Heart right ventricle (tissue), 16 donors: ENCODE results near the gene LAMA2. TPM values are rescaled to one million over a fixed set of nuclear protein-coding genes. Genes with fewer than 3 reads are reported as not detected.

ENCODE experiments used
- ATAC-seq, 8 donors: fragments of 200-7000 bp; cut with Tn5 transposase; one replicate each; pipeline ENCODE4 v1.9.1; 2020; ENCODE audit warnings: mild to moderate bottlenecking in 8 of 8, moderate library complexity in 8 of 8, moderate number of reproducible peaks in 1 of 8
- DNase-seq, 2 donors: peaks; one replicate each; pipeline ENCODE4 v3.0.0-alpha.2; 2020
- H3K27ac ChIP-seq, 10 donors: fragments of 200-600 bp; sonication (generic) in 2 of 10; one replicate each; pipeline versions ENCODE4 v1.5.0 to v1.8.0; 2020 to 2022; ENCODE audit warnings: mild to moderate bottlenecking in 3 of 10
- H3K27me3 ChIP-seq, 7 donors: fragments of 200-600 bp; one replicate each; pipeline ENCODE4 v1.8.0; 2021 to 2022; ENCODE audit warnings: mild to moderate bottlenecking in 2 of 7
- H3K36me3 ChIP-seq, 9 donors: fragments of 200-600 bp; sonication (generic) in 1 of 9; one replicate each; pipeline versions ENCODE4 v1.5.0 to v1.8.0; 2020 to 2022; ENCODE audit warnings: mild to moderate bottlenecking in 2 of 9
- H3K4me1 ChIP-seq, 9 donors: fragments of 200-600 bp; sonication (generic) in 1 of 9; one replicate each; pipeline versions ENCODE4 v1.5.0 to v1.8.0; 2020 to 2022; ENCODE audit warnings: mild to moderate bottlenecking in 4 of 9
- H3K4me3 ChIP-seq, 10 donors: fragments of 200-600 bp; sonication (generic) in 2 of 10; one replicate each; pipeline versions ENCODE4 v1.5.0 to v1.8.0; 2020 to 2022; ENCODE audit warnings: mild to moderate bottlenecking in 7 of 10, moderate library complexity in 2 of 10
- H3K9me3 ChIP-seq, 11 donors: fragments of 200-600 bp in 10 of 11; sonication (generic) in 2 of 11; one replicate each; pipeline versions ENCODE4 v1.5.0 to v1.8.0; 2013 to 2022; ENCODE audit warnings: mild to moderate bottlenecking in 2 of 11, control low read depth in 1 of 11, moderate library complexity in 1 of 11
- WGBS, 2 donors: extraction: QIAGEN DNeasy Blood & Tissue Kit; methylation state at CpG; one replicate each; pipeline ENCODE4 v1.1.7; 2013; ENCODE audit warnings: inconsistent platforms in 1 of 2; 5-methylcytosine and 5-hydroxymethylcytosine counted together
- intact Hi-C, 10 donors: fragments of 100-400 bp; cut with DNase I; formaldehyde crosslinking; loops; one replicate each; pipeline versions ENCODE4 v1.11.1 to v1.14.2; 2022
- polyA plus RNA-seq, 2 donors: library from polyadenylated mRNA; stranded (reverse); fragments of 200-250 nt; gene quantifications; one replicate each; pipeline ENCODE4 v1.2.3, GENCODE V29; 2013
- total RNA-seq, 10 donors: library from RNA; stranded (reverse); fragmentation: NEBNext Ultra II Directional in 3 of 10; extraction: Animal tissue kit (Norgen Biotek cat#: 25700) in 3 of 10; gene quantifications; one replicate each; pipeline versions ENCODE4 v1.2.1 to v1.2.4, GENCODE V29; 2021 to 2023
- TF ChIP-seq, protein P1 (sequence below), 9 donors: fragments of 200-600 bp; sonication (generic) in 2 of 9; IDR thresholded peaks; one replicate each; pipeline versions ENCODE4 v1.5.0 to v1.8.0; 2021 to 2022; ENCODE audit warnings: antibody characterized with exemption in 9 of 9, mild to moderate bottlenecking in 5 of 9, moderate library complexity in 1 of 9
- donor health status: Arrhythmogenic right ventricular cardiomyopathy.
- donor health status: ischemic (EF 13 %, LVEDD 7.1; RV severe dilation, severe dysfunction).
- donor health status: healthy with polysubstance abuse.
- donor health status: DM: no; HTN: yes; CAD: no.
- donor health status: DM: no; HTN: no; CAD: no.
- donor health status: ischemic (EF 25% LVEDD 6.9; RV normal size, moderate dysfunction).
- donor health status: ischemic (EF 25% LVEDD 5.7; RV mildly dilated, moderate dysfunction).
- donor health status: healthy.
- donor health status: DM: yes; HTN: yes; CAD: no.
- donor health status: Ischemic cardiomyopathy.
- donor health status: ischemic (EF 35%, LVEDD 5.7; RV mildly dilated, moderate dysfunction).
- donor health status: nonischemic (EF 11% LVEDD 7.7; RV severe dilation, severe dysfunction).
- donor health status: DM: yes; HTN: yes; CAD: no.
- donor health status: PGD.
- donor health status: ischemic (EF 29% LVEDD 5.4; RV normal size, mild dysfunction).
- donor health status: nonischemic (EF 23%, LVEDD 6.1; RV moderate dilation, normal function).

The LAMA2 gene
- total and polyA plus RNA-seq, 12 donors, result 31.1 to 293 (median 223) TPM

DNA sequence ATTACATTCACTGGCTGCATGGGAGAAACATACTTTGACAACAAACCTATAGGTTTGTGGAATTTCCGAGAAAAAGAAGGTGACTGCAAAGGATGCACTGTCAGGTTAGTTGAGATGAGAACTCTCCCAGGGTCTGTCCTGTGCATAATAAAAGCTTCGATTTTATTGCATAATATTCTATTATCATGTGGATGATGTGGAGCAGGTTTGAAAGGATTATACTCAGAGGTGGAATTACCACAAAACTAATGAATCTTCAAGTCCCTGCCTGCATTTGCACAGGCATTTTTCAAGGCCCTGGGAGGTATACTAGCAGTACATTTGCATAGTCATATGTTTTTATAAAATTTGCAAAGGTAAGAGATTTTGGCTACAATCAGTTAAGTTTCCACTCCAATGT is 577.3 kb downstream of the LAMA2 start:
- Histone ChIP-seq H3K4me3 (no peak overlapping the region), H3K27ac (no peak overlapping the region), H3K27me3 (no peaks in the 10 kb centered on the region), H3K9me3 (no peaks in the 10 kb centered on the region), H3K36me3 (peaks cover 0 to 100% (median 28%) of the 10 kb centered on the region in 9 donors), H3K4me1 (no peaks in the 10 kb centered on the region)
- DNase-seq (no peak), ATAC-seq (no peak)
- WGBS, 2 donors, result 69 to 72% methylated on average over 2 of the region's 2 CpGs
- intact Hi-C loops, result no loop called here
- TF ChIP-seq, protein P1, sequence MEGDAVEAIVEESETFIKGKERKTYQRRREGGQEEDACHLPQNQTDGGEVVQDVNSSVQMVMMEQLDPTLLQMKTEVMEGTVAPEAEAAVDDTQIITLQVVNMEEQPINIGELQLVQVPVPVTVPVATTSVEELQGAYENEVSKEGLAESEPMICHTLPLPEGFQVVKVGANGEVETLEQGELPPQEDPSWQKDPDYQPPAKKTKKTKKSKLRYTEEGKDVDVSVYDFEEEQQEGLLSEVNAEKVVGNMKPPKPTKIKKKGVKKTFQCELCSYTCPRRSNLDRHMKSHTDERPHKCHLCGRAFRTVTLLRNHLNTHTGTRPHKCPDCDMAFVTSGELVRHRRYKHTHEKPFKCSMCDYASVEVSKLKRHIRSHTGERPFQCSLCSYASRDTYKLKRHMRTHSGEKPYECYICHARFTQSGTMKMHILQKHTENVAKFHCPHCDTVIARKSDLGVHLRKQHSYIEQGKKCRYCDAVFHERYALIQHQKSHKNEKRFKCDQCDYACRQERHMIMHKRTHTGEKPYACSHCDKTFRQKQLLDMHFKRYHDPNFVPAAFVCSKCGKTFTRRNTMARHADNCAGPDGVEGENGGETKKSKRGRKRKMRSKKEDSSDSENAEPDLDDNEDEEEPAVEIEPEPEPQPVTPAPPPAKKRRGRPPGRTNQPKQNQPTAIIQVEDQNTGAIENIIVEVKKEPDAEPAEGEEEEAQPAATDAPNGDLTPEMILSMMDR (IDR thresholded peaks at IDR 0.05), result no peak

DNA sequence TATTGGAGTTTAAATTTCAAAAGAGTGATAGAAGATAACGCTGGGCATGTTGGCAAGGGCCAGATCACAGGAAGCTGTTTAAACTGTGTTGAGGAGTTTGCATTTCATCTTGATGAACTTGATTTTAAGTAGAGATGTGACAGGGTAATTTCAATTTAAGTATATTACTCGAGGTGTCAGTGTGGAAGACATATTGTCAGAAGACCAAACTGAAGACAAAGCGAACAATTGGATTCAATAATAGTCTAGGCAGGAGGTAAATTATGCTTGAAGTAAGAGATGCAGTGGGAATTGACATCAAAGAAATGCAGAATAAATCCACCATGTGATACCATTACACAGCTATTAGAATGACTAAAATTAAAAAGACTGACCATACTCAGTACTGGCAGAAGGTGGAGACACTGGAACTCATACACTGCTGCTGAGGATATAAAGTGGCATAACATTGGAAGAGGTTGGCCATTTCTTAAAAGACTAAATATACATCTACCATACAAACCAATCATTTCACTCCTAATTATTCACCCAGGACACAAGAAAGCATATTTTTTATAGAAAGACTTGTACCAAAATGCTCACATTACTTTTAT is 586.2 kb downstream of the LAMA2 start:
- peak in 1 of 8 donors; percentile 26 for ATAC-seq
- no peaks in the 10 kb centered on the region for H3K27me3 ChIP-seq
- H3K9me3 ChIP-seq, result no peaks in the 10 kb centered on the region
- TF ChIP-seq, protein P1 (IDR thresholded peaks at IDR 0.05), result no peak
- no peak overlapping the region for H3K4me3 ChIP-seq
- intact Hi-C loops, result no loop called here
- peaks cover 0 to 91% (median 10%) of the 10 kb centered on the region in 9 donors for H3K36me3 ChIP-seq
- H3K27ac ChIP-seq, result no peak overlapping the region
- no peak for DNase-seq
- WGBS, 2 donors, result 90 to 94% methylated on average over 3 of the region's 3 CpGs
- peaks cover 0 to 7% (median 0%) of the 10 kb centered on the region in 9 donors for H3K4me1 ChIP-seq

DNA sequence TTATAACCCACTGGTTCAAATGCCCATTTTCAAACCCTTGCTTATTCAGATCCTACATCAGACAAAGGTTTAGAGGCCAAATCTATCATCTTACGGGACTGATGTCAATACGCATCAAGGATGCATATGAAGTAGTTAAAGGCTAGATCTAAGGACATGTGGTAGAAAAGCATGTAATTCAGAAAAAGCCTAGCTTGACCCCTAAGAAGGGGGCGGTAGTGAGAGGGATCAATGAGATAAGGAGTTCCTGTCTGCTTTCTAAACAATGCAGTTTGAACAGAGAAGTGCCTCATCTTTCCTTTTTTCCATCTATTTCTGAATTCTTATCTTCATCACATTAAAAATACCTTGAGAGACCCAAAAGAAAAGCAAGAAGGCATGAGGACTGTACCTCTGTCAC is 589.3 kb downstream of the LAMA2 start:
- Histone ChIP-seq H3K4me3 (no peak overlapping the region), H3K36me3 (peaks cover 0 to 82% (median 0%) of the 10 kb centered on the region in 9 donors), H3K27me3 (no peaks in the 10 kb centered on the region), H3K27ac (no peak overlapping the region), H3K4me1 (peaks cover 0 to 20% (median 9%) of the 10 kb centered on the region in 9 donors), H3K9me3 (no peaks in the 10 kb centered on the region)
- ATAC-seq (no peak), DNase-seq (no peak)
- intact Hi-C loops, result no loop called here
- 80 to 81% methylated on average over 3 of the region's 3 CpGs for WGBS, 2 donors
- TF ChIP-seq, protein P1 (IDR thresholded peaks at IDR 0.05), result no peak

DNA sequence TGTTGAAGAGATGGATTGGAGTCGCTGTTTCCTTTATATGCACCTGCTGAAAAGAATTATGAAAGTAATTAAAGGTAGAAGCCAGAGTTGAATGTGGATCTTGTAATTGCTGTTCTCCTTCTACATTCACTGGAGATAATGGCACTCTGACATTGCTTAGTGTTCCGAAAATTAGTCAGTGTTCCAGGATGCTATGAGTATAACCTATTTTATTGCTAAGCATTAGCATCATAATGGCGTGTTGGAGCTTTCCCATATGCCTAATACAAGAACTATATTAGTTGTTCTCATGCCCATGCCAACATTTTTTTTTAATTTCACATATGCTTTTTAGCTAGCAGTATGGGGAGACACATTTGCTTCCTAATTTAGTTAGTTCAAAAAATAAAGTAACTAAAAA is 590.6 kb downstream of the LAMA2 start:
- ATAC-seq (no peak), DNase-seq (no peak)
- no peak overlapping the region for H3K27ac ChIP-seq
- 92 to 95% methylated on average over 3 of the region's 3 CpGs for WGBS, 2 donors
- no peaks in the 10 kb centered on the region for H3K9me3 ChIP-seq
- no peaks in the 10 kb centered on the region for H3K27me3 ChIP-seq
- intact Hi-C loops, result no loop called here
- no peak overlapping the region for H3K4me3 ChIP-seq
- TF ChIP-seq, protein P1 (IDR thresholded peaks at IDR 0.05), result no peak
- H3K4me1 ChIP-seq, result peaks cover 0 to 20% (median 9%) of the 10 kb centered on the region in 9 donors
- H3K36me3 ChIP-seq, result peaks cover 0 to 82% (median 1%) of the 10 kb centered on the region in 9 donors
